ENCODE results near the gene MC1R. TPM values are rescaled to one million over a fixed set of nuclear protein-coding genes. Genes with fewer than 3 reads are reported as not detected.

Gene MC1R
- total and polyA plus RNA-seq, 2 of the 8 experiments (the other 6 are each of a cell fraction or from before 2014, with no cell fraction given) = 2.2 to 2.9 TPM

DNA sequence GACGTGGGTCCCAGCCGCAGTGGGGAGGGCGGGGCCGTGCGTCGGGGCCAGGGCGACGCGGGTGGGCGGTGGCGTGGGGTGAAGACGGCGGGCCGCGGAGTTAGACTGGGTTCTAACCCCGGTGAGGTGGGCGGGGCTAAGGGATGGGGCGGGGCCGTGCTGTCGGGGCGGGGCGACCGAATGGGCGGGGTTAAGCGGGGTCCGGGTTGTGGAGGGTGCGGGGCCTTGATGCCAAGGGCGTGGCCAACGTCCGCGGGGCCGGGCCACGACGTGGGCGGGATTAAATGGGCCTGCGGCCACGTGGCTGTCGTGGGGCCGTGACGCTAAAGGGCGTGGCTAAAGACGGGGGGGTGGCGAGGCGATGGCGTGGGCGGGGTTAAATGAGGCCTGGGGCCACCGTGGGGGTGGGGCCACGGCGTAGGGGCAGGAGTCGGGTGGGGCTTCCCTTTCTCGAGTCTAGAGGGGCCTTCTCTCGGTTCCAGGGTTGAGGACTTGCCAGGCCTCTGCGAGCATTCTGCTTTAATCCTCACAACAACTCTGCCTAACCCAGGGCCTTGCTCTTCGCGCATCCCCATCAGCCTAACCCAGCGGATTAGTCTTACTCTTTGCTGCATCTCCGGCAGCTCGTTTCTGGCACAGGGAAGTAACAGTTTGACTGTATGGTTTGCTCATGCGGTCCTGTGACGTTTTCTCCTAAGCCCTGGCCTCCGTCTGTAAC, 44.5 kb upstream of the MC1R start (continued):
- TF ChIP-seq RBBP5 (IDR thresholded peaks at IDR 0.05; ENCODE audit: borderline replicate concordance, low read depth, low read length) (no peak), HDAC6 (IDR thresholded peaks at IDR 0.05; ENCODE audit: low read depth, low read length) (no peak), RFX5 (IDR thresholded peaks at IDR 0.05; ENCODE audit: borderline replicate concordance, low read depth, low read length) (no peak), ASH2L (IDR thresholded peaks at IDR 0.05; ENCODE audit: low read length) (no peak), EP300 (IDR thresholded peaks at IDR 0.05; ENCODE audit: borderline replicate concordance in 1 of 2, low read depth in 2 of 2, low read length in 2 of 2) (no peak), TEAD4 (IDR thresholded peaks at IDR 0.05; ENCODE audit: low read depth, low read length) (no peak), BCL11A (IDR thresholded peaks at IDR 0.05; ENCODE audit: low read depth in 2 of 2, low read length in 2 of 2) (no peak), SUZ12 (IDR thresholded peaks at IDR 0.05; ENCODE audit: low read length) (no peak), KDM4A (IDR thresholded peaks at IDR 0.05; ENCODE audit: low read depth, low read length, severe bottlenecking) (no peak), CHD1 (IDR thresholded peaks at IDR 0.05; ENCODE audit: low read depth, low read length) (no peak), JUND (IDR thresholded peaks at IDR 0.05; ENCODE audit: low read length) (no peak), SIX5 (IDR thresholded peaks at IDR 0.05; ENCODE audit: low read depth, low read length) (no peak), SAP30 (IDR thresholded peaks at IDR 0.05; ENCODE audit: insufficient read depth, insufficient replicate concordance, low read length) (no peak), CTBP2 (IDR thresholded peaks at IDR 0.05; ENCODE audit: borderline replicate concordance, insufficient read depth, insufficient read length, low read length) (no peak), SIN3A (conservative IDR thresholded peaks at IDR 0.05 in 1 of 2, IDR thresholded peaks at IDR 0.05 in 1 of 2; ENCODE audit: low read depth in 1 of 2, low read length in 2 of 2) (no peak), CHD2 (IDR thresholded peaks at IDR 0.05; ENCODE audit: low read length) (peak; percentile 38; the same call in 1 of the 2 replicates), KDM1A (IDR thresholded peaks at IDR 0.05; ENCODE audit: borderline replicate concordance, low read length) (no peak), ATF3 (IDR thresholded peaks at IDR 0.05; ENCODE audit: insufficient read depth, low read depth, low read length) (no peak), SIRT6 (IDR thresholded peaks at IDR 0.05; ENCODE audit: low read length) (no peak), SRF (IDR thresholded peaks at IDR 0.05; ENCODE audit: low read depth, low read length) (no peak), YY1 (IDR thresholded peaks at IDR 0.05; ENCODE audit: low read depth, low read length) (no peak), ZNF274 (IDR thresholded peaks at IDR 0.05; ENCODE audit: borderline replicate concordance, extremely low read depth, low read length) (no peak)
- TF ChIP-seq, protein P1, sequence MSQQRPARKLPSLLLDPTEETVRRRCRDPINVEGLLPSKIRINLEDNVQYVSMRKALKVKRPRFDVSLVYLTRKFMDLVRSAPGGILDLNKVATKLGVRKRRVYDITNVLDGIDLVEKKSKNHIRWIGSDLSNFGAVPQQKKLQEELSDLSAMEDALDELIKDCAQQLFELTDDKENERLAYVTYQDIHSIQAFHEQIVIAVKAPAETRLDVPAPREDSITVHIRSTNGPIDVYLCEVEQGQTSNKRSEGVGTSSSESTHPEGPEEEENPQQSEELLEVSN (IDR thresholded peaks at IDR 0.05) = peak; percentile 68
